DOHH2 (cell line): ENCODE measurements around the gene ACIN1.

Experiments used
- EZH2phosphoT487 ChIP-seq: fragments of 200-600 bp; sonication (generic); IDR thresholded peaks from 2 replicates; pipeline ENCODE4 v1.6.1; 2017; ENCODE audit warnings: borderline replicate concordance, mild to moderate bottlenecking, antibody characterized with exemption, low read length, moderate library complexity, mixed read lengths
- TF ChIP-seq, protein P1 (sequence below): fragments of 200-600 bp; sonication (generic); IDR thresholded peaks from one replicate; pipeline ENCODE4 v1.5.1; 2014; ENCODE audit warnings: antibody characterized with exemption, mild to moderate bottlenecking, low read depth, low read length; ENCODE audit not compliant: poor library complexity, severe bottlenecking

DNA sequence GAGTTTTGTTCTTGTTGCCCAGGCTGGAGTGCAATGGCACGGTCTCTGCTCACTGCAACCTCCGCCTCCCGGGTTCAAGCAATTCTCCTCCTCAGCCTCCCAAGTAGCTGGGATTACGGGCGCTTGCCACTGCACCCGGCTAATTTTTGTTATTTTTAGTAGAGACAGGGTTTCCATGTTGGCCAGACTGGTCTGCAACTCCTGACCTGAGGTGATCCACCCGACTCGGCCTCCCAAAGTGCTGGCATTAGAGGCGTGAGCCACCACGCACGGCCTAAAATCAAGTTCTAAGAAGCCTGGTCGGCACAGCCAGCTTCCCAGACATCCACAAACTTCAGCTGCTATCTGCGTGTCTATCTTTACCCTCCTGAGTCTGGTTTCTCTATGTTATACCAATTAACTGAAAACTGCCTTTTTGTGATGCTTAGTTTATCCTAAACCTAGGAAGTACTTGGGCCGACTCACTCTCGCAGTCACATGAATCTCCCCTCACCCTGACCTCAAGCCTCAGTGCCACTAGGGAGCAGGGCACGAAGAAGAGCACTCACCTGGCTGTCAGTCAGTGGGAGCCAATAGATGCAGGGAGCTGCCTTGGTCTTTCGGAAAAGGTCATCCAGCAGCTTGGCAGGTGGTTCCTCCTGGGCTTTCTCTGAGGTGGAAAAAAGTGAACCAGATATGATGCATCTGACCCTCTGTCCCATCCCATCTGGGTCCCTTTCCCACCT is 34.2 kb downstream of the ACIN1 start:
- TF ChIP-seq, protein P1, sequence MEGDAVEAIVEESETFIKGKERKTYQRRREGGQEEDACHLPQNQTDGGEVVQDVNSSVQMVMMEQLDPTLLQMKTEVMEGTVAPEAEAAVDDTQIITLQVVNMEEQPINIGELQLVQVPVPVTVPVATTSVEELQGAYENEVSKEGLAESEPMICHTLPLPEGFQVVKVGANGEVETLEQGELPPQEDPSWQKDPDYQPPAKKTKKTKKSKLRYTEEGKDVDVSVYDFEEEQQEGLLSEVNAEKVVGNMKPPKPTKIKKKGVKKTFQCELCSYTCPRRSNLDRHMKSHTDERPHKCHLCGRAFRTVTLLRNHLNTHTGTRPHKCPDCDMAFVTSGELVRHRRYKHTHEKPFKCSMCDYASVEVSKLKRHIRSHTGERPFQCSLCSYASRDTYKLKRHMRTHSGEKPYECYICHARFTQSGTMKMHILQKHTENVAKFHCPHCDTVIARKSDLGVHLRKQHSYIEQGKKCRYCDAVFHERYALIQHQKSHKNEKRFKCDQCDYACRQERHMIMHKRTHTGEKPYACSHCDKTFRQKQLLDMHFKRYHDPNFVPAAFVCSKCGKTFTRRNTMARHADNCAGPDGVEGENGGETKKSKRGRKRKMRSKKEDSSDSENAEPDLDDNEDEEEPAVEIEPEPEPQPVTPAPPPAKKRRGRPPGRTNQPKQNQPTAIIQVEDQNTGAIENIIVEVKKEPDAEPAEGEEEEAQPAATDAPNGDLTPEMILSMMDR: no peak
- TF ChIP-seq EZH2phosphoT487: no peak
